ENCODE data around the gene AMN. TPM values are rescaled to one million over a fixed set of nuclear protein-coding genes. Genes with fewer than 3 reads are reported as not detected.

Gene AMN
- total and polyA plus RNA-seq, 2 donors from 2014 or later, result 58.0 to 121 TPM

- intact Hi-C loops (cut with DNase I), result no loop called here
- FAIRE-seq (no peak), DNase-seq (peak in 1 of 5 donors; percentile 62)
- Histone ChIP-seq H3K36me3 (ENCODE audit: control insufficient read depth in 2 of 3, insufficient read depth in 3 of 3, low read length in 3 of 3) (peaks cover 2 to 51% (median 42%) of the 10 kb centered on the region in 3 donors), H3K27ac (ENCODE audit: low read depth in 2 of 2, low read length in 2 of 2) (no peak overlapping the region), H3K4me3 (ENCODE audit: low read length in 3 of 3) (no peak overlapping the region), H3K27me3 (ENCODE audit: control insufficient read depth, insufficient read depth, low read length) (no peaks in the 10 kb centered on the region), H3K9me3 (ENCODE audit: control insufficient read depth in 2 of 3, insufficient read depth in 1 of 3, low read length in 3 of 3) (no peaks in the 10 kb centered on the region), H3K9ac (ENCODE audit: low read length in 3 of 3) (no peak overlapping the region), H3K4me1 (ENCODE audit: control insufficient read depth in 2 of 3, insufficient read depth in 2 of 3, low read depth in 1 of 3, low read length in 3 of 3) (no peaks in the 10 kb centered on the region)
- no peak for TF ChIP-seq CTCF (IDR thresholded peaks at IDR 0.05; ENCODE audit: borderline replicate concordance, extremely low read depth, insufficient read depth)
These were observed 22.2 kb downstream of the AMN start for GRCh38 chr14:102944448-102945330.

DNA sequence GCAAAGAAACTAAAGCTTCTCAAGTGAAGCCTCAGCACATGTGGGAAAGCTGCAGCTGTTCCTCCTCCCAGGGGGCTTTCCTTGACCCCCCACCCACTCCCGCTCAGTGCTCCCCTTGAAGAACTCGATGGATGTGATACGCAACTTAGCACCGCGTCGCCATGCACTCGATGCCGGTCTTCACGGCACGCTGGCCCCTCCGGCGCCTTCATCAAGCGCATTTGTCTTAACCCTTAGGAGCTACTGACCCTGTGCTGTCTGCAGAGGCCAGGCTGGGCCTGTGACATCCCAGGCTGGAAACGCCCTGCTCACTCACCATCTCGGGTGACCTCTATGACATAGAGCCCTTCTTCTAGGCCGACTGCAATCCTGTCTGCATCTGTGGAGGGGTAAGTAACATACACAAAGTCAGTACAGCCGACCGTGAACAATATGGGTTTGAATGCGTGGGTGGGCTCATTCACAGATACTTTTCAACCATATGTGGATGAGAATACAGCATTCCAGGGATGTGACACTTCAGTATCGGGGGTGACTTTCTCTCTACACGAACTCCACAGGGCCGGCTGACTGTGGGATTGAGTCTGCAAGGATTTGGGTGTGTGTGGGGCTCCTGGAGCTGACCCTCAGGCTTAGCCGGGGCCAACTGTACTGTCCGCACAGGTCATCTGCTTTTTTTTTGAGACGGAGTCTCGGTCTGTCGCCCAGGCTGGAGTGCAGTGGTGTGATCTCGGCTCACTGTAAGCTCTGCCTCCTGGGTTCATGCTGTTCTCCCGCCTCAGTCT is 23.1 kb downstream of the AMN start:
- Histone ChIP-seq H3K27ac (ENCODE audit: low read depth in 2 of 2, low read length in 2 of 2) (no peak overlapping the region), H3K27me3 (ENCODE audit: control insufficient read depth, insufficient read depth, low read length) (no peaks in the 10 kb centered on the region), H3K4me1 (ENCODE audit: control insufficient read depth in 2 of 3, insufficient read depth in 2 of 3, low read depth in 1 of 3, low read length in 3 of 3) (no peaks in the 10 kb centered on the region), H3K9me3 (ENCODE audit: control insufficient read depth in 2 of 3, insufficient read depth in 1 of 3, low read length in 3 of 3) (no peaks in the 10 kb centered on the region), H3K9ac (ENCODE audit: low read length in 3 of 3) (no peak overlapping the region), H3K36me3 (ENCODE audit: control insufficient read depth in 2 of 3, insufficient read depth in 3 of 3, low read length in 3 of 3) (peaks cover 2 to 59% (median 49%) of the 10 kb centered on the region in 3 donors), H3K4me3 (ENCODE audit: low read length in 3 of 3) (no peak overlapping the region)
- DNase-seq (peak in 1 of 5 donors; percentile 63), FAIRE-seq (no peak)
- intact Hi-C loops (cut with DNase I), result no loop called here
- no peak for TF ChIP-seq CTCF (IDR thresholded peaks at IDR 0.05; ENCODE audit: borderline replicate concordance, extremely low read depth, insufficient read depth)

- no peak overlapping the region for H3K9ac ChIP-seq (ENCODE audit: low read length in 3 of 3)
- H3K4me1 ChIP-seq (ENCODE audit: control insufficient read depth in 2 of 3, insufficient read depth in 2 of 3, low read depth in 1 of 3, low read length in 3 of 3), result no peaks in the 10 kb centered on the region
- DNase-seq (peak in 1 of 5 donors; percentile 70), FAIRE-seq (no peak)
- H3K27me3 ChIP-seq (ENCODE audit: control insufficient read depth, insufficient read depth, low read length), result no peaks in the 10 kb centered on the region
- peaks cover 2 to 67% (median 56%) of the 10 kb centered on the region in 3 donors for H3K36me3 ChIP-seq (ENCODE audit: control insufficient read depth in 2 of 3, insufficient read depth in 3 of 3, low read length in 3 of 3)
- intact Hi-C loops (cut with DNase I), result no loop called here
- H3K9me3 ChIP-seq (ENCODE audit: control insufficient read depth in 2 of 3, insufficient read depth in 1 of 3, low read length in 3 of 3), result no peaks in the 10 kb centered on the region
- no peak for TF ChIP-seq CTCF (IDR thresholded peaks at IDR 0.05; ENCODE audit: borderline replicate concordance, extremely low read depth, insufficient read depth)
- no peak overlapping the region for H3K4me3 ChIP-seq (ENCODE audit: low read length in 3 of 3)
- no peak overlapping the region for H3K27ac ChIP-seq (ENCODE audit: low read depth in 2 of 2, low read length in 2 of 2)
These were observed 25.0 kb downstream of the AMN start for GRCh38 chr14:102947321-102948103.

Measured in kidney (tissue), 14 donors.